OCI-LY7 (cell line): ENCODE data around the gene CD99. TPM values are rescaled to one million over a fixed set of nuclear protein-coding genes. Genes with fewer than 3 reads are reported as not detected.

Experiments used
- BruUV-seq: library from RNA; stranded (reverse); fragments of 400-500 nt; replicated peaks from 2 replicates; lab custom pipeline; 2021; lab: Mats Ljungman, UMichigan
- CTCF ChIA-PET: fragments of 300-600 bp; sonication (Branson Sonifier 250); formaldehyde crosslinking; loops from one replicate; lab custom pipeline; 2022; ENCODE audit warnings: antibody characterized with exemption; ENCODE audit not compliant: unreplicated experiment; lab: Charles Lee
- POLR2A ChIA-PET: fragments of 300-600 bp; sonication (Branson Sonifier 250); formaldehyde crosslinking; loops from one replicate; lab custom pipeline; 2022; ENCODE audit warnings: antibody characterized with exemption; lab: Charles Lee
- DNase-seq: peaks from one replicate; pipeline ENCODE4 v3.0.0-alpha.2; 2015; ENCODE audit warnings: low spot score
- H2AFZ ChIP-seq: fragments of 200-600 bp; sonication (generic), shearing (Covaris generic); 2 replicates; pipeline ENCODE4 v1.6.1; 2014; ENCODE audit warnings: mild to moderate bottlenecking, antibody characterized with exemption, low read length, moderate library complexity
- H3K27ac ChIP-seq: fragments of 200-600 bp; sonication (generic); 2 replicates; pipeline ENCODE4 v1.5.1; 2014; ENCODE audit warnings: mixed run types, low read depth, mild to moderate bottlenecking, moderate library complexity, low read length, inconsistent platforms; ENCODE audit not compliant: poor library complexity, severe bottlenecking
- H3K36me3 ChIP-seq: fragments of 200-600 bp; sonication (generic); 2 replicates; pipeline ENCODE4 v1.6.1; 2014; ENCODE audit warnings: mild to moderate bottlenecking, antibody characterized with exemption, low read length, moderate library complexity, mixed read lengths; ENCODE audit not compliant: insufficient read depth
- H3K4me1 ChIP-seq: fragments of 200-600 bp; sonication (generic); 2 replicates; pipeline ENCODE4 v1.5.1; 2014; ENCODE audit warnings: mild to moderate bottlenecking, low read length; ENCODE audit not compliant: insufficient read depth, poor library complexity, severe bottlenecking
- H3K4me2 ChIP-seq: fragments of 200-600 bp; sonication (generic); 2 replicates; pipeline ENCODE4 v1.6.1; 2014; ENCODE audit warnings: mild to moderate bottlenecking, low read length
- H3K4me3 ChIP-seq: fragments of 200-600 bp; sonication (generic); 2 replicates; pipeline ENCODE4 v1.5.1; 2014; ENCODE audit warnings: mild to moderate bottlenecking, low read depth, low read length; ENCODE audit not compliant: poor library complexity, severe bottlenecking
- H3K79me2 ChIP-seq: fragments of 200-600 bp; sonication (generic); 2 replicates; pipeline ENCODE4 v1.6.1; 2016; ENCODE audit warnings: low read depth, mild to moderate bottlenecking, low read length, moderate library complexity, mixed read lengths; ENCODE audit not compliant: insufficient read depth
- H3K9me2 ChIP-seq: fragments of 200-600 bp; sonication (generic); 2 replicates; pipeline ENCODE4 v1.6.1; 2016; ENCODE audit warnings: mild to moderate bottlenecking, low read length, mixed read lengths; ENCODE audit not compliant: insufficient read depth
- H3K9me3 ChIP-seq: fragments of 200-600 bp; sonication (generic); 2 replicates; pipeline ENCODE4 v1.6.1; 2014; ENCODE audit warnings: mild to moderate bottlenecking, mixed run types, low read length, mixed read lengths
- H4K20me1 ChIP-seq: fragments of 200-600 bp; sonication (generic); 2 replicates; pipeline ENCODE4 v1.6.1; 2014; ENCODE audit warnings: mild to moderate bottlenecking, antibody characterized with exemption, low read length, moderate library complexity, mixed read lengths; ENCODE audit not compliant: insufficient read depth
- CTCF ChIP-seq: fragments of 200-600 bp; sonication (generic); conservative IDR thresholded peaks from 2 replicates; pipeline ENCODE4 v1.5.1; 2014; ENCODE audit warnings: mild to moderate bottlenecking, antibody characterized with exemption, low read length, moderate library complexity, mixed read lengths
- EZH2phosphoT487 ChIP-seq: fragments of 200-600 bp; sonication (generic); IDR thresholded peaks from 2 replicates; pipeline ENCODE4 v1.6.1; 2018; ENCODE audit warnings: low read depth, borderline replicate concordance, mild to moderate bottlenecking, mixed run types, antibody characterized with exemption, low read length, moderate library complexity, mixed read lengths
- intact Hi-C: fragments of 100-400 bp; cut with micrococcal nuclease; formaldehyde crosslinking; loops from one replicate; pipeline ENCODE4 v1.10.0; 2022; ENCODE audit not compliant: unreplicated experiment
- total RNA-seq, 2 experiments: library from RNA; depleted of rRNA in 1 of 2; stranded (reverse); fragments of >200 nt in 1 of 2; shearing (Covaris generic) in 1 of 2; gene quantifications; 2 replicates each; pipeline ENCODE4 v1.2.3, GENCODE V29; 2014 to 2022

CD99 gene
- total RNA-seq, 2 experiments from 2014 or later, result 80.7 to 119 TPM

- no peaks in the 10 kb centered on the region for H3K36me3 ChIP-seq
- H3K9me2 ChIP-seq, result no peaks in the 10 kb centered on the region
- no peaks in the 10 kb centered on the region for H3K4me1 ChIP-seq
- intact Hi-C loops, result no loop called here
- H2AFZ ChIP-seq, result no peak overlapping the region
- H4K20me1 ChIP-seq, result no peaks in the 10 kb centered on the region
- no peak overlapping the region for H3K4me3 ChIP-seq
- H3K27ac ChIP-seq, result no peak overlapping the region
- H3K9me3 ChIP-seq, result no peaks in the 10 kb centered on the region
- no peak for TF ChIP-seq CTCF
- no peak for TF ChIP-seq EZH2phosphoT487
- no TSS peak for BruUV-seq
- no peak overlapping the region for H3K4me2 ChIP-seq
- POLR2A ChIA-PET, result no interaction called here
- H3K79me2 ChIP-seq, result no peaks in the 10 kb centered on the region
- CTCF ChIA-PET, result no interaction called here
- DNase-seq, result no peak
Observed at GRCh38 chrX:2666491-2666890, 24.6 kb upstream of the CD99 start.

- H3K4me1 ChIP-seq, result no peaks in the 10 kb centered on the region
- H2AFZ ChIP-seq, result no peak overlapping the region
- no peak for DNase-seq
- no peak overlapping the region for H3K4me3 ChIP-seq
- H3K27ac ChIP-seq, result no peak overlapping the region
- POLR2A ChIA-PET, result no interaction called here
- CTCF ChIA-PET, result no interaction called here
- intact Hi-C loops, result no loop called here
- no peaks in the 10 kb centered on the region for H3K79me2 ChIP-seq
- H3K9me3 ChIP-seq, result no peaks in the 10 kb centered on the region
- H3K36me3 ChIP-seq, result no peaks in the 10 kb centered on the region
- BruUV-seq, result no TSS peak
- H3K9me2 ChIP-seq, result no peaks in the 10 kb centered on the region
- no peak overlapping the region for H3K4me2 ChIP-seq
- no peaks in the 10 kb centered on the region for H4K20me1 ChIP-seq
- TF ChIP-seq CTCF, result no peak
- no peak for TF ChIP-seq EZH2phosphoT487
Observed at GRCh38 chrX:2670978-2671377, 20.1 kb upstream of the CD99 start.

- no peak for DNase-seq
- ChIA-PET POLR2A (no interaction called here), CTCF (no interaction called here)
- no peaks in the 10 kb centered on the region for H4K20me1 ChIP-seq
- H2AFZ ChIP-seq, result no peak overlapping the region
- intact Hi-C loops, result no loop called here
- H3K79me2 ChIP-seq, result no peaks in the 10 kb centered on the region
- no peaks in the 10 kb centered on the region for H3K36me3 ChIP-seq
- no peak overlapping the region for H3K27ac ChIP-seq
- H3K4me2 ChIP-seq, result no peak overlapping the region
- BruUV-seq, result no TSS peak
- H3K9me2 ChIP-seq, result no peaks in the 10 kb centered on the region
- H3K9me3 ChIP-seq, result no peaks in the 10 kb centered on the region
- no peak overlapping the region for H3K4me3 ChIP-seq
- TF ChIP-seq CTCF (no peak), EZH2phosphoT487 (no peak)
- no peaks in the 10 kb centered on the region for H3K4me1 ChIP-seq
Observed at GRCh38 chrX:2672084-2672483, 19.0 kb upstream of the CD99 start.
